GM12864 (cell line): ENCODE data around the gene IFI30.

Source experiments
- DNase-seq: peaks from one replicate; pipeline ENCODE4 v3.0.0-alpha.2; 2011; ENCODE audit warnings: low read depth
- H3K4me3 ChIP-seq: 2 replicates; pipeline ENCODE4 v1.5.1; 2011; ENCODE audit warnings: mild to moderate bottlenecking, low read depth, low read length, control low read depth
- CTCF ChIP-seq: IDR thresholded peaks from 2 replicates; pipeline ENCODE4 v1.5.1; 2011; ENCODE audit warnings: low read depth, mild to moderate bottlenecking, moderate library complexity, low read length, control low read depth, inconsistent platforms; ENCODE audit errors: missing control alignments

Gene IFI30

GRCh38 chr19:18164072-18164471 is 9.5 kb upstream of the IFI30 start:
- no peak for DNase-seq
- no peak for TF ChIP-seq CTCF
- H3K4me3 ChIP-seq: no peak overlapping the region

GRCh38 chr19:18165794-18166544 is 7.6 kb upstream of the IFI30 start:
- H3K4me3 ChIP-seq: no peak overlapping the region
- no peak for DNase-seq
- TF ChIP-seq CTCF: no peak

- no peak for TF ChIP-seq CTCF
- H3K4me3 ChIP-seq: no peak overlapping the region
- no peak for DNase-seq
Observed at GRCh38 chr19:18167011-18167410, 6.6 kb upstream of the IFI30 start.

GRCh38 chr19:18167975-18168645 is 5.5 kb upstream of the IFI30 start:
- no peak for DNase-seq
- peak overlapping the region; percentile 49 for H3K4me3 ChIP-seq
- TF ChIP-seq CTCF: peak; percentile 93

- peak overlapping the region; percentile 49 for H3K4me3 ChIP-seq
- DNase-seq: no peak
- TF ChIP-seq CTCF: no peak
Observed at GRCh38 chr19:18168673-18169381, 4.8 kb upstream of the IFI30 start.

- no peak for TF ChIP-seq CTCF
- no peak for DNase-seq
- H3K4me3 ChIP-seq: no peak overlapping the region
Observed at GRCh38 chr19:18170714-18171255, 2.8 kb upstream of the IFI30 start.
